IMR-90 (cell line): Measurements from ENCODE around the gene CLUH. TPM values are rescaled to one million over a fixed set of nuclear protein-coding genes. Genes with fewer than 3 reads are reported as not detected.

ENCODE experiments used
- ATAC-seq: fragments of 200-7000 bp; cut with Tn5 transposase; 2 replicates; pipeline ENCODE4 v1.9.1; 2020; ENCODE audit warnings: low read depth, mild to moderate bottlenecking, moderate library complexity
- BruUV-seq: library from RNA; stranded (reverse); fragments of 400-500 nt; replicated peaks from 2 replicates; lab custom pipeline; 2021; lab: Mats Ljungman, UMichigan
- CTCF ChIA-PET: fragments of 300-600 bp; formaldehyde crosslinking; extraction: SDS; loops from one replicate; lab custom pipeline; 2021; ENCODE audit warnings: antibody characterized with exemption; lab: Yijun Ruan, JAX
- POLR2A ChIA-PET: fragments of 300-600 bp; sonication (Branson Sonifier 250); formaldehyde crosslinking; loops from one replicate; lab custom pipeline; 2022; ENCODE audit warnings: antibody characterized with exemption; ENCODE audit not compliant: unreplicated experiment; lab: Charles Lee
- DNase-seq: peaks from one replicate; pipeline ENCODE4 v3.0.0; 2013
- H2AFZ ChIP-seq: replicated peaks from 2 replicates; pipeline ENCODE3; 2013; ENCODE audit warnings: low read length, mild to moderate bottlenecking; ENCODE audit not compliant: poor library complexity
- H2AK5ac ChIP-seq: 2 replicates; pipeline ENCODE4 v1.6.1; 2013; ENCODE audit warnings: low read depth, low read length, inconsistent platforms
- H2AK9ac ChIP-seq: replicated peaks from 2 replicates; pipeline ENCODE3; 2013; ENCODE audit warnings: mild to moderate bottlenecking, low read depth, low read length, moderate library complexity; ENCODE audit not compliant: poor library complexity
- H2BK120ac ChIP-seq: 2 replicates; pipeline ENCODE4 v1.6.1; 2013; ENCODE audit warnings: low read depth, low read length, inconsistent platforms
- H2BK15ac ChIP-seq: 3 replicates; pipeline ENCODE4 v1.6.1; 2013; ENCODE audit warnings: low read depth, low read length, inconsistent platforms
- H2BK20ac ChIP-seq: 2 replicates; pipeline ENCODE4 v1.6.1; 2013; ENCODE audit warnings: low read depth, mild to moderate bottlenecking, inconsistent platforms, low read length, moderate library complexity
- H2BK5ac ChIP-seq: 2 replicates; pipeline ENCODE4 v1.6.1; 2013; ENCODE audit warnings: mild to moderate bottlenecking, low read depth, low read length, inconsistent platforms; ENCODE audit not compliant: poor library complexity, severe bottlenecking
- H3K14ac ChIP-seq: replicated peaks from 2 replicates; pipeline ENCODE4 v1.6.1; 2013; ENCODE audit warnings: low read depth, low read length, inconsistent platforms
- H3K18ac ChIP-seq: 2 replicates; pipeline ENCODE4 v1.6.1; 2013; ENCODE audit warnings: low read depth, low read length, control low read depth
- H3K23ac ChIP-seq: 2 replicates; pipeline ENCODE4 v1.6.1; 2013; ENCODE audit warnings: low read depth, low read length, inconsistent platforms
- H3K27ac ChIP-seq: 2 replicates; pipeline ENCODE4 v1.5.1; 2013; ENCODE audit warnings: mild to moderate bottlenecking, control low read depth, low read length; ENCODE audit not compliant: insufficient read depth
- H3K27me3 ChIP-seq: 2 replicates; pipeline ENCODE4 v1.6.1; 2013; ENCODE audit warnings: low read length; ENCODE audit not compliant: control insufficient read depth, insufficient read depth
- H3K36me3 ChIP-seq: 2 replicates; pipeline ENCODE4 v1.6.1; 2013; ENCODE audit warnings: low read length, mixed read lengths; ENCODE audit not compliant: control insufficient read depth, insufficient read depth
- H3K4ac ChIP-seq: 2 replicates; pipeline ENCODE4 v1.6.1; 2013; ENCODE audit warnings: low read depth, low read length, inconsistent platforms
- H3K4me1 ChIP-seq: 2 replicates; pipeline ENCODE4 v1.6.1; 2013; ENCODE audit warnings: low read length, mixed read lengths; ENCODE audit not compliant: control insufficient read depth, insufficient read depth
- H3K4me2 ChIP-seq: 2 replicates; pipeline ENCODE4 v1.6.1; 2013; ENCODE audit warnings: low read depth, mild to moderate bottlenecking, control low read depth, low read length, moderate library complexity
- H3K4me3 ChIP-seq: 2 replicates; pipeline ENCODE4 v1.5.1; 2013; ENCODE audit warnings: low read depth, mild to moderate bottlenecking, control low read depth, low read length, moderate library complexity; ENCODE audit not compliant: insufficient read depth
- H3K56ac ChIP-seq: 2 replicates; pipeline ENCODE4 v1.6.1; 2013; ENCODE audit warnings: low read length, inconsistent platforms; ENCODE audit not compliant: insufficient read depth; ENCODE audit errors: extremely low read depth
- H3K79me1 ChIP-seq, 2 experiments: 2 replicates each; pipeline ENCODE4 v1.6.1; 2013; ENCODE audit warnings: low read length in 2 of 2, inconsistent platforms in 1 of 2, low read depth in 1 of 2
- H3K9ac ChIP-seq: 2 replicates; pipeline ENCODE4 v1.6.1; 2013; ENCODE audit warnings: low read depth, low read length, control low read depth
- H3K9me1 ChIP-seq: 2 replicates; pipeline ENCODE4 v1.6.1; 2013; ENCODE audit warnings: low read length, inconsistent platforms; ENCODE audit not compliant: insufficient read depth
- H3K9me3 ChIP-seq: 2 replicates; pipeline ENCODE4 v1.6.1; 2013; ENCODE audit warnings: low read length; ENCODE audit not compliant: control insufficient read depth, insufficient read depth
- H4K20me1 ChIP-seq: 2 replicates; pipeline ENCODE4 v1.6.1; 2013; ENCODE audit warnings: low read length, inconsistent platforms; ENCODE audit not compliant: insufficient read depth
- H4K5ac ChIP-seq: 2 replicates; pipeline ENCODE4 v1.6.1; 2013; ENCODE audit warnings: mild to moderate bottlenecking, low read depth, low read length, control low read depth
- H4K8ac ChIP-seq, 2 experiments: 2 replicates each; pipeline ENCODE4 v1.6.1; 2013; ENCODE audit warnings: low read depth in 2 of 2, low read length in 2 of 2, control low read depth in 1 of 2, inconsistent platforms in 1 of 2
- H4K91ac ChIP-seq: 2 replicates; pipeline ENCODE4 v1.6.1; 2013; ENCODE audit warnings: low read depth, low read length, inconsistent platforms; ENCODE audit not compliant: insufficient read depth
- BHLHE40 ChIP-seq: fragments of 150-350 bp; IDR thresholded peaks from 2 replicates; pipeline ENCODE4 v1.6.1; 2016; ENCODE audit warnings: mild to moderate bottlenecking, low read depth, low read length
- CEBPB ChIP-seq: IDR thresholded peaks from 2 replicates; pipeline ENCODE4 v1.6.1; 2012; ENCODE audit warnings: low read depth, low read length, improper control_type of control experiment
- CHD1 ChIP-seq: IDR thresholded peaks from 2 replicates; pipeline ENCODE4 v1.6.1; 2012; ENCODE audit warnings: low read depth, low read length, improper control_type of control experiment
- FOS ChIP-seq: fragments of 150-350 bp; IDR thresholded peaks from 2 replicates; pipeline ENCODE4 v1.6.1; 2016; ENCODE audit warnings: low read depth, low read length
- MAFK ChIP-seq: IDR thresholded peaks from 2 replicates; pipeline ENCODE4 v1.6.1; 2012; ENCODE audit warnings: low read depth, low read length, improper control_type of control experiment
- POLR2A ChIP-seq: IDR thresholded peaks from 2 replicates; pipeline ENCODE4 v1.6.1; 2012; ENCODE audit warnings: mild to moderate bottlenecking, low read depth, low read length
- USF2 ChIP-seq: fragments of 150-350 bp; IDR thresholded peaks from 2 replicates; pipeline ENCODE4 v1.6.1; 2017; ENCODE audit warnings: mild to moderate bottlenecking, antibody characterized with exemption, low read length, low read depth
- WGBS, 2 experiments: methylation state at CpG; one replicate each; pipeline versions ENCODE4 v1.1.5 to v1.1.7; 2013; ENCODE audit warnings: missing lambda C conversion rate in 2 of 2; ENCODE audit not compliant: insufficient read length in 1 of 2; ENCODE audit errors: extremely low coverage in 2 of 2; 5-methylcytosine and 5-hydroxymethylcytosine counted together
- dilution Hi-C: fragments of 300-500 bp; cut with HindIII; formaldehyde crosslinking; loops from one replicate; pipeline ENCODE4 v1.14.3; 2018; ENCODE audit warnings: low sequenced_read_pairs; ENCODE audit not compliant: unreplicated experiment
- in situ Hi-C: fragments of 300-500 bp; cut with MboI; formaldehyde crosslinking; loops from 3 replicates; pipeline ENCODE4 v1.14.3; 2019; ENCODE audit warnings: low sequenced_read_pairs, inconsistent platforms, mixed read lengths
- intact Hi-C: fragments of 100-400 bp; cut with micrococcal nuclease; formaldehyde crosslinking; loops from 2 replicates; pipeline ENCODE4 v1.10.0; 2022
- polyA plus RNA-seq, 3 experiments: library from polyadenylated mRNA; depleted of rRNA; stranded (reverse); fragments of >200 nt; gene quantifications; 2 replicates each; pipeline ENCODE4 v1.2.3, GENCODE V29; 2012; ENCODE audit warnings: low replicate concordance in 1 of 3
- total RNA-seq: library from RNA; depleted of rRNA; stranded (reverse); fragments of >200 nt; gene quantifications from 2 replicates; pipeline ENCODE4 v1.2.3, GENCODE V29; 2012

CLUH gene
- total and polyA plus RNA-seq, 2 of the 4 experiments (the other 2 are of a cell fraction) = 12.9 to 42.0 TPM

GRCh38 chr17:2703181-2703580, 8.4 kb downstream of the CLUH start:
- Histone ChIP-seq H3K27me3 (no peaks in the 10 kb centered on the region), H3K36me3 (peaks cover 41% of the 10 kb centered on the region), H2BK20ac (no peak overlapping the region), H3K9me1 (peaks cover 4% of the 10 kb centered on the region; the same call in 1 of the 2 replicates), H2BK5ac (no peak overlapping the region), H4K20me1 (peaks cover 51% of the 10 kb centered on the region), H2AFZ (no peak overlapping the region), H4K5ac (no peak overlapping the region), H2BK120ac (no peak overlapping the region), H2AK5ac (no peak overlapping the region), H4K91ac (no peak overlapping the region), H3K9ac (no peak overlapping the region), H4K8ac (no peak overlapping the region), H3K18ac (no peak overlapping the region), H3K4me2 (no peak overlapping the region), H3K9me3 (no peaks in the 10 kb centered on the region), H3K4me3 (no peak overlapping the region), H3K23ac (no peak overlapping the region), H3K4me1 (peaks cover 19% of the 10 kb centered on the region), H2AK9ac (no peak overlapping the region), H3K14ac (no peak overlapping the region), H2BK15ac (no peak overlapping the region), H3K4ac (no peak overlapping the region), H3K79me1 (peaks cover 9 to 53% of the 10 kb centered on the region in 2 experiments), H3K27ac (no peak overlapping the region), H3K56ac (no peak overlapping the region)
- intact Hi-C loops (no loop called here), in situ Hi-C loops (no loop called here), dilution Hi-C loops (no loop called here)
- ChIA-PET CTCF (no interaction called here), POLR2A (no interaction called here)
- no peak for ATAC-seq
- BruUV-seq = no TSS peak
- no peak for DNase-seq
- TF ChIP-seq FOS = no peak
- no peak for TF ChIP-seq MAFK
- TF ChIP-seq BHLHE40 = no peak
- TF ChIP-seq CHD1 = no peak
- TF ChIP-seq POLR2A = no peak
- TF ChIP-seq CEBPB = no peak
- no peak for TF ChIP-seq USF2
- WGBS, 2 experiments = 100% methylated on average over 6 of the region's 20 CpGs; no CpG with 5 or more reads in 1 of the 2 experiments
